Kidney tubule cell (primary cell): ENCODE data around the gene RRAD.
"Not testable (repeated sequence)": the region's sequence is repeated elsewhere in the genome, so short reads cannot be mapped to it uniquely, and the experiment has no call there.

Experiments used
- DNase-seq: peaks from one replicate; pipeline ENCODE4 v3.0.0-alpha.2; 2018; ENCODE audit warnings: low spot score

The RRAD gene

GRCh38 chr16:66950971-66951790 is 25.8 kb upstream of the RRAD start:
- peak; percentile 20 for DNase-seq

GRCh38 chr16:66950437-66950836 is 25.1 kb upstream of the RRAD start:
- DNase-seq: no peak

- no peak for DNase-seq
These were observed 24.1 kb upstream of the RRAD start for GRCh38 chr16:66949472-66949871.

GRCh38 chr16:66948837-66949225 is 23.5 kb upstream of the RRAD start:
- DNase-seq: no peak

GRCh38 chr16:66948134-66948836 is 22.9 kb upstream of the RRAD start:
- DNase-seq: peak; percentile 20

- DNase-seq: peak; percentile 81
These were observed 22.1 kb upstream of the RRAD start for GRCh38 chr16:66947302-66948065.

- no peak for DNase-seq
These were observed 21.6 kb upstream of the RRAD start for GRCh38 chr16:66946974-66947301.

- DNase-seq: no peak
These were observed 21.2 kb upstream of the RRAD start for GRCh38 chr16:66946541-66946940.

- no peak for DNase-seq
These were observed 20.6 kb upstream of the RRAD start for GRCh38 chr16:66945939-66946338.

GRCh38 chr16:66944971-66945370 is 19.6 kb upstream of the RRAD start:
- not testable (repeated sequence) for DNase-seq

GRCh38 chr16:66944054-66944441 is 18.7 kb upstream of the RRAD start:
- no peak for DNase-seq

GRCh38 chr16:66943426-66944053 is 18.2 kb upstream of the RRAD start:
- no peak for DNase-seq

- DNase-seq: no peak
These were observed 17.6 kb upstream of the RRAD start for GRCh38 chr16:66942981-66943380.

GRCh38 chr16:66940236-66940635 is 14.9 kb upstream of the RRAD start:
- DNase-seq: no peak

- no peak for DNase-seq
These were observed 14.0 kb upstream of the RRAD start for GRCh38 chr16:66939366-66939765.

- no peak for DNase-seq
These were observed 12.5 kb upstream of the RRAD start for GRCh38 chr16:66937725-66938337.

GRCh38 chr16:66936889-66937554 is 11.7 kb upstream of the RRAD start:
- DNase-seq: no peak

- DNase-seq: no peak
These were observed 11.1 kb upstream of the RRAD start for GRCh38 chr16:66936462-66936861.

GRCh38 chr16:66935314-66936011 is 10.1 kb upstream of the RRAD start, which contains the start of gene CES2:
Gene CES2 (plus strand): TSS chr16:66935516. CDS start chr16:66935636, 120 bp downstream.
- DNase-seq: peak; percentile 81

- DNase-seq: not testable (repeated sequence)
These were observed 9.5 kb upstream of the RRAD start for GRCh38 chr16:66934839-66935313.
